Measurements from ENCODE around the gene ASB2.

- TF ChIP-seq CTCF (CRISPR knock-in tag; IDR thresholded peaks at IDR 0.05) (no peak), ATF3 (CRISPR knock-in tag; IDR thresholded peaks at IDR 0.05) (no peak), AFF4 (CRISPR knock-in tag; IDR thresholded peaks at IDR 0.05) (no peak), STAT6 (CRISPR knock-in tag; IDR thresholded peaks at IDR 0.05; ENCODE audit: borderline replicate concordance) (no peak), ZNF580 (CRISPR knock-in tag; IDR thresholded peaks at IDR 0.05; ENCODE audit: borderline replicate concordance, low read depth) (no peak), USF2 (IDR thresholded peaks at IDR 0.05; ENCODE audit: low read depth, low read length) (no peak), USF2 (CRISPR knock-in tag; IDR thresholded peaks at IDR 0.05; ENCODE audit: borderline replicate concordance) (no peak), SIN3A (IDR thresholded peaks at IDR 0.05; ENCODE audit: borderline replicate concordance, low read depth, low read length) (no peak), ARID5B (CRISPR knock-in tag; IDR thresholded peaks at IDR 0.05) (no peak)
Measured at GRCh38 chr14:93921001-93921806, 55.2 kb downstream of the ASB2 start.
